Ovary (tissue), 9 donors: ENCODE measurements around the gene NENF. TPM values are rescaled to one million over a fixed set of nuclear protein-coding genes. Genes with fewer than 3 reads are reported as not detected.
"Not testable (repeated sequence)": the region's sequence is repeated elsewhere in the genome, so short reads cannot be mapped to it uniquely, and the experiment has no call there.

Source experiments
- DNase-seq, 5 donors: peaks; one replicate each; pipeline ENCODE4 v3.0.0-alpha.2; 2019 to 2020
- H3K27ac ChIP-seq, 2 donors: fragments of 200-600 bp; one replicate each; pipeline versions ENCODE4 v1.5.1 to v1.8.0; 2019 to 2022
- H3K27me3 ChIP-seq: fragments of 200-600 bp; one replicate; pipeline ENCODE4 v1.8.0; 2022
- H3K36me3 ChIP-seq: fragments of 200-600 bp; sonication (generic); one replicate; pipeline ENCODE4 v1.5.1; 2019
- H3K4me1 ChIP-seq: one replicate; pipeline ENCODE4 v1.8.1; 2013; ENCODE audit warnings: mild to moderate bottlenecking, moderate library complexity; ENCODE audit not compliant: insufficient read depth
- H3K4me3 ChIP-seq: fragments of 200-600 bp; sonication (generic); one replicate; pipeline ENCODE4 v1.5.1; 2017
- H3K9me3 ChIP-seq, 2 donors: fragments of 200-600 bp in 1 of 2; sonication (generic) in 1 of 2; one replicate each; pipeline versions ENCODE4 v1.5.1 to v1.8.1; 2013 to 2019; ENCODE audit warnings: mild to moderate bottlenecking in 1 of 2, moderate library complexity in 1 of 2
- CTCF ChIP-seq, 3 donors: fragments of 450-650 bp in 2 of 3; fragments of 200-600 bp in 1 of 3; IDR thresholded peaks; one replicate each; pipeline versions ENCODE4 v1.5.1 to v1.8.0; 2016 to 2022; ENCODE audit warnings: antibody characterized with exemption in 3 of 3, mild to moderate bottlenecking in 1 of 3
- EP300 ChIP-seq: sonication (generic); formaldehyde crosslinking; IDR thresholded peaks from one replicate; pipeline ENCODE4 v1.6.1; 2017; ENCODE audit warnings: antibody characterized with exemption
- POLR2A ChIP-seq: fragments of 450-650 bp; IDR thresholded peaks from one replicate; pipeline ENCODE4 v1.6.1; 2017; ENCODE audit warnings: antibody characterized with exemption, mild to moderate bottlenecking, moderate library complexity
- WGBS, 3 donors: extraction: QIAGEN DNeasy Blood & Tissue Kit in 1 of 3; methylation state at CpG; one replicate each; pipeline versions ENCODE4 v1.1.5 to v1.1.7; 2013 to 2017; 5-methylcytosine and 5-hydroxymethylcytosine counted together
- intact Hi-C, 4 donors: fragments of 100-400 bp; cut with DNase I; formaldehyde crosslinking; loops; one replicate each; pipeline versions ENCODE4 v1.11.0 to v1.15.1; 2022 to 2023
- polyA plus RNA-seq, 2 donors: library from polyadenylated mRNA; stranded (reverse); fragments of 200-250 nt in 1 of 2; fragments of 350-450 nt in 1 of 2; fragmentation: Illumina TruSeq in 1 of 2; extraction: RNeasy Lipid Tissue Mini Kit (QIAGEN cat#74804) in 1 of 2; gene quantifications; one replicate each; pipeline ENCODE4 v1.2.3, GENCODE V29; 2013 to 2014
- total RNA-seq, 7 donors: library from RNA; depleted of rRNA in 2 of 7; stranded (reverse); fragments of >200 nt in 2 of 7; fragmentation: NEBNext Ultra II Directional in 3 of 7; extraction: Animal tissue kit (Norgen Biotek cat#: 25700) in 3 of 7; gene quantifications; one replicate each; pipeline versions ENCODE4 v1.1.0 to v1.2.4, GENCODE V29; 2016 to 2023
- donor health status: DM: no; HTN: no; CAD: no; lungs with moderate emphysema.
- donor health status: DM: no; HTN: no; CAD: no.
- donor health status: Bipolar disorder and iron deficiency.
- donor health status: DM: yes; HTN: yes; CAD: no.
- donor health status: DM: no; HTN: no; CAD: no.
- donor health status: DM: yes; HTN: yes; CAD: no.

NENF gene
- total and polyA plus RNA-seq, 9 donors: 84.7 to 192 (median 102) TPM

GRCh38 chr1:212471891-212472675 lies 39.4 kb downstream of the NENF start:
- no peak for DNase-seq
- intact Hi-C loops: loop anchor here in 2 of 4 donors (10.0 kb wide), 2 partner anchors 133 to 523 kb away; partner anchors contain the start of gene ATF3 (in 2 of the 2)
- TF ChIP-seq POLR2A: no peak
- no peak for TF ChIP-seq CTCF (IDR thresholded peaks at IDR 0.05)
- TF ChIP-seq EP300: no peak
- no peaks in the 10 kb centered on the region for H3K27me3 ChIP-seq
- no peaks in the 10 kb centered on the region for H3K9me3 ChIP-seq
- no peaks in the 10 kb centered on the region for H3K36me3 ChIP-seq
- no peak overlapping the region for H3K4me3 ChIP-seq
- peaks cover 4% of the 10 kb centered on the region for H3K4me1 ChIP-seq
- no peak overlapping the region for H3K27ac ChIP-seq
- 92 to 96% (median 92%) methylated on average over 17 of the region's 17 CpGs for WGBS, 3 donors

GRCh38 chr1:212473729-212474128 lies 41.0 kb downstream of the NENF start:
- 91 to 95% (median 93%) methylated on average over 9 of the region's 9 CpGs for WGBS, 3 donors
- Histone ChIP-seq H3K4me1 (peaks cover 4% of the 10 kb centered on the region), H3K4me3 (no peak overlapping the region), H3K9me3 (no peaks in the 10 kb centered on the region), H3K27ac (no peak overlapping the region), H3K27me3 (no peaks in the 10 kb centered on the region), H3K36me3 (no peaks in the 10 kb centered on the region)
- TF ChIP-seq CTCF (IDR thresholded peaks at IDR 0.05) (no peak), EP300 (no peak), POLR2A (no peak)
- no peak for DNase-seq
- intact Hi-C loops: loop anchor here in 2 of 4 donors (10.0 kb wide), 2 partner anchors 131 to 521 kb away; partner anchors contain the start of gene ATF3 (in 2 of the 2)

DNA sequence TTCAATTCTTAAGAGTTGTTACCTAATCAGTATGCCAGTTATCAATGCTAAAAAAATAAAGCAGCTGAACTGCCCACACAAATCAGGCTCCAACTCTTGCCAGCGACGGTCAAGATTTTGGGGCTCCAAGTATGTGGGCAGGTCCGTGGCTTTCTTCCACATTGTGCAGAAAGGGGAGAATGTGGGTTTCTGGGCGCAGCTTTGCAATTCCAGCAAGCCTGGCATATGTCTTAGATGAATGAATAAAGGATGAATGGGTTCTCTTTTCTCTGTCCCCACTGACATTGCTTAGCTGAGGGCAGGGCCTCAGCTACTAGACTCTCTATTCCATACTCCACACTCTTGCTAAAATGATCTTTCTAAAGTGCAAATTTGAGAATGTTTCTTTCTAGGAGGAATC lies 42.4 kb downstream of the NENF start:
- H3K4me3 ChIP-seq: no peak overlapping the region
- WGBS, 3 donors: 80 to 82% (median 82%) methylated on average over 4 of the region's 4 CpGs
- H3K27ac ChIP-seq: no peak overlapping the region
- H3K36me3 ChIP-seq: no peaks in the 10 kb centered on the region
- TF ChIP-seq CTCF (IDR thresholded peaks at IDR 0.05) (no peak), EP300 (no peak), POLR2A (no peak)
- no peaks in the 10 kb centered on the region for H3K27me3 ChIP-seq
- peaks cover 2% of the 10 kb centered on the region for H3K4me1 ChIP-seq
- no peaks in the 10 kb centered on the region for H3K9me3 ChIP-seq
- intact Hi-C loops: loop anchor here in 2 of 4 donors (10.0 kb wide), 2 partner anchors 130 to 520 kb away; partner anchors contain the start of gene ATF3 (in 2 of the 2)
- DNase-seq: no peak

DNA sequence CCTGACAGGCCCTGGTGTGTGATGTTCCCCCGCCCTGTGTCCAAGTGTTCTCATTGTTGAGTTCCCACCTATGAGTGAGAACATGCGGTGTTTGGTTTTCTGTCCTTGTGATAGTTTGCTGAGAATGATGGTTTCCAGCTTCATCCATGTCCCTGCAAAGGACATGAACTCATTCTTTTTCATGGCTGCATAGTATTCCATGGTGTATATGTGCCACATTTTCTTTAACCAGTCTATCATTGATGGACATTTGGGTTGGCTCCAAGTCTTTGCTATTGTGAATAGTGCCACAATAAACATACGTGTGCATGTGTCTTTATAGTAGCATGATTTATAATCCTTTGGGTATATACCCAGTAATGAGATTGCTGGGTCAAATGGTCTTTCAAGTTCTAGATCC lies 43.1 kb downstream of the NENF start:
- not testable (repeated sequence) for H3K27ac ChIP-seq, H3K36me3 ChIP-seq, H3K9me3 ChIP-seq, DNase-seq, H3K4me3 ChIP-seq, H3K4me1 ChIP-seq, H3K27me3 ChIP-seq
- intact Hi-C loops: loop anchor here in 2 of 4 donors (10.0 kb wide), 2 partner anchors 129 to 519 kb away; partner anchors contain the start of gene ATF3 (in 2 of the 2)
- 86 to 94% (median 92%) methylated on average over 3 of the region's 3 CpGs for WGBS, 3 donors
